Sigmoid colon (tissue), 7 donors: ENCODE results near the gene DNAJB14. TPM values are rescaled to one million over a fixed set of nuclear protein-coding genes. Genes with fewer than 3 reads are reported as not detected.
"Not testable (repeated sequence)": the region's sequence is repeated elsewhere in the genome, so short reads cannot be mapped to it uniquely, and the experiment has no call there.

Experiments used
- DNase-seq: peaks from one replicate; pipeline ENCODE4 v3.0.0-alpha.2; 2019
- H3K27ac ChIP-seq, 4 donors: fragments of 200-600 bp; sonication (generic); one replicate each; pipeline ENCODE4 v1.5.1; 2016 to 2019; ENCODE audit warnings: mild to moderate bottlenecking in 1 of 4
- H3K27me3 ChIP-seq, 3 donors: fragments of 200-600 bp; sonication (generic); one replicate each; pipeline ENCODE4 v1.5.1; 2019; ENCODE audit warnings: mild to moderate bottlenecking in 1 of 3
- H3K36me3 ChIP-seq, 4 donors: fragments of 200-600 bp; sonication (generic); one replicate each; pipeline ENCODE4 v1.5.1; 2016 to 2019
- H3K4me1 ChIP-seq, 4 donors: fragments of 200-600 bp; sonication (generic); one replicate each; pipeline ENCODE4 v1.5.1; 2017 to 2019
- H3K4me3 ChIP-seq, 4 donors: fragments of 200-600 bp; sonication (generic); one replicate each; pipeline ENCODE4 v1.5.1; 2017 to 2019; ENCODE audit warnings: mild to moderate bottlenecking in 2 of 4, moderate library complexity in 1 of 4
- H3K9me3 ChIP-seq, 4 donors: fragments of 200-600 bp in 3 of 4; sonication (generic) in 3 of 4; one replicate each; pipeline versions ENCODE4 v1.5.1 to v1.6.1; 2013 to 2019
- CTCF ChIP-seq, 4 experiments: fragments of 450-650 bp in 3 of 4; fragments of 200-600 bp in 1 of 4; IDR thresholded peaks; one replicate each; pipeline ENCODE4 v1.5.1; 2016 to 2019; ENCODE audit warnings: antibody characterized with exemption in 4 of 4, mild to moderate bottlenecking in 3 of 4, moderate library complexity in 2 of 4
- EP300 ChIP-seq, 4 donors: sonication (generic); formaldehyde crosslinking; IDR thresholded peaks; one replicate each; pipeline ENCODE4 v1.6.1; 2017; ENCODE audit warnings: antibody characterized with exemption in 4 of 4
- POLR2A ChIP-seq, 2 donors: fragments of 450-650 bp; IDR thresholded peaks; one replicate each; pipeline ENCODE4 v1.6.1; 2016; ENCODE audit warnings: antibody characterized with exemption in 2 of 2, mild to moderate bottlenecking in 2 of 2, moderate library complexity in 2 of 2
- POLR2AphosphoS5 ChIP-seq, 4 donors: sonication (generic); formaldehyde crosslinking; IDR thresholded peaks; one replicate each; pipeline ENCODE4 v1.6.1; 2017; ENCODE audit warnings: antibody characterized with exemption in 4 of 4
- WGBS, 2 donors: extraction: QIAGEN DNeasy Blood & Tissue Kit; methylation state at CpG; one replicate each; pipeline ENCODE4 v1.1.7; 2013; 5-methylcytosine and 5-hydroxymethylcytosine counted together
- intact Hi-C: fragments of 100-400 bp; cut with DNase I; formaldehyde crosslinking; loops from one replicate; pipeline ENCODE4 v1.15.1; 2023
- polyA plus RNA-seq, 3 donors: library from polyadenylated mRNA; stranded (reverse); fragments of 200-250 nt; gene quantifications; one replicate each; pipeline ENCODE4 v1.2.3, GENCODE V29; 2013
- total RNA-seq, 4 donors: library from RNA; depleted of rRNA; stranded (reverse); fragments of >200 nt; gene quantifications; one replicate each; pipeline ENCODE4 v1.1.0, GENCODE V29; 2016
- donor health status: healthy with polysubstance abuse.
- donor health status: Bipolar disorder and iron deficiency.
- donor health status: healthy.

DNAJB14 gene
- total and polyA plus RNA-seq, 7 donors: 9.0 to 53.9 (median 31.4) TPM

- TF ChIP-seq EP300 (IDR thresholded peaks at IDR 0.05) (no peak), CTCF (IDR thresholded peaks at IDR 0.05) (no peak), POLR2AphosphoS5 (IDR thresholded peaks at IDR 0.05) (no peak), POLR2A (IDR thresholded peaks at IDR 0.05) (no peak)
- Histone ChIP-seq H3K4me3 (no peak overlapping the region), H3K4me1 (no peaks in the 10 kb centered on the region), H3K27ac (no peak overlapping the region), H3K9me3 (no peaks in the 10 kb centered on the region), H3K27me3 (no peaks in the 10 kb centered on the region), H3K36me3 (no peaks in the 10 kb centered on the region)
- intact Hi-C loops: no loop called here
- DNase-seq: no peak
- 90 to 91% methylated on average over 3 of the region's 3 CpGs for WGBS, 2 donors
These were observed 20.3 kb upstream of the DNAJB14 start for GRCh38 chr4:99966692-99967091.

- no peaks in the 10 kb centered on the region for H3K36me3 ChIP-seq
- no peaks in the 10 kb centered on the region for H3K4me1 ChIP-seq
- H3K27ac ChIP-seq: no peak overlapping the region
- WGBS, 2 donors: 44 to 45% methylated on average over 5 of the region's 5 CpGs
- no peaks in the 10 kb centered on the region for H3K27me3 ChIP-seq
- TF ChIP-seq CTCF (IDR thresholded peaks at IDR 0.05) (no peak), POLR2AphosphoS5 (IDR thresholded peaks at IDR 0.05) (no peak), EP300 (IDR thresholded peaks at IDR 0.05) (no peak), POLR2A (IDR thresholded peaks at IDR 0.05) (no peak)
- intact Hi-C loops: no loop called here
- DNase-seq: no peak
- H3K4me3 ChIP-seq: no peak overlapping the region
- H3K9me3 ChIP-seq: no peaks in the 10 kb centered on the region
These were observed 19.4 kb upstream of the DNAJB14 start for GRCh38 chr4:99965674-99966350.

GRCh38 chr4:99965173-99965572 is 18.8 kb upstream of the DNAJB14 start:
- Histone ChIP-seq H3K36me3 (no peaks in the 10 kb centered on the region), H3K27me3 (no peaks in the 10 kb centered on the region), H3K27ac (no peak overlapping the region), H3K9me3 (no peaks in the 10 kb centered on the region), H3K4me3 (no peak overlapping the region), H3K4me1 (no peaks in the 10 kb centered on the region)
- TF ChIP-seq EP300 (IDR thresholded peaks at IDR 0.05) (no peak), CTCF (IDR thresholded peaks at IDR 0.05) (no peak), POLR2AphosphoS5 (IDR thresholded peaks at IDR 0.05) (no peak), POLR2A (IDR thresholded peaks at IDR 0.05) (no peak)
- no peak for DNase-seq
- intact Hi-C loops: no loop called here

- H3K4me3 ChIP-seq: no peak overlapping the region
- no peak overlapping the region for H3K27ac ChIP-seq
- H3K4me1 ChIP-seq: no peaks in the 10 kb centered on the region
- no peaks in the 10 kb centered on the region for H3K27me3 ChIP-seq
- no peak for DNase-seq
- no peak for TF ChIP-seq EP300 (IDR thresholded peaks at IDR 0.05)
- intact Hi-C loops: no loop called here
- peaks cover 0 to 2% (median 0%) of the 10 kb centered on the region in 4 donors for H3K9me3 ChIP-seq
- 95 to 98% methylated on average over 1 of the region's 1 CpG for WGBS, 2 donors
- H3K36me3 ChIP-seq: no peaks in the 10 kb centered on the region
These were observed 15.3 kb upstream of the DNAJB14 start for GRCh38 chr4:99961711-99962110.

GRCh38 chr4:99960648-99961047 is 14.2 kb upstream of the DNAJB14 start:
- no peaks in the 10 kb centered on the region for H3K4me1 ChIP-seq
- H3K27ac ChIP-seq: no peak overlapping the region
- H3K36me3 ChIP-seq: no peaks in the 10 kb centered on the region
- H3K9me3 ChIP-seq: peaks cover 0 to 2% (median 0%) of the 10 kb centered on the region in 4 donors
- H3K27me3 ChIP-seq: no peaks in the 10 kb centered on the region
- intact Hi-C loops: no loop called here
- WGBS, 2 donors: 81 to 88% methylated on average over 2 of the region's 2 CpGs
- TF ChIP-seq CTCF (IDR thresholded peaks at IDR 0.05) (no peak), EP300 (IDR thresholded peaks at IDR 0.05) (no peak), POLR2A (IDR thresholded peaks at IDR 0.05) (no peak), POLR2AphosphoS5 (IDR thresholded peaks at IDR 0.05) (no peak)
- H3K4me3 ChIP-seq: no peak overlapping the region
- no peak for DNase-seq

GRCh38 chr4:99958207-99958606 is 11.8 kb upstream of the DNAJB14 start:
- not testable (repeated sequence) for H3K27ac ChIP-seq, H3K4me3 ChIP-seq, H3K36me3 ChIP-seq, DNase-seq, H3K27me3 ChIP-seq, H3K4me1 ChIP-seq, H3K9me3 ChIP-seq
- WGBS, 2 donors: 97 to 98% methylated on average over 3 of the region's 3 CpGs
- intact Hi-C loops: loop anchor here (10.0 kb wide), 1 partner anchor 1387 kb away; the partner anchor contains the start of gene PPP3CA
